GM23338 (cell line): ENCODE results near the gene DHFR. TPM values are rescaled to one million over a fixed set of nuclear protein-coding genes. Genes with fewer than 3 reads are reported as not detected.

ENCODE experiments used
- ATAC-seq: fragments of 200-7000 bp; cut with Tn5 transposase; 3 replicates; pipeline ENCODE4 v1.9.1; 2020
- DNase-seq: peaks from one replicate; pipeline ENCODE4 v3.0.0-alpha.2; 2015; ENCODE audit warnings: low spot score
- H2AFZ ChIP-seq: fragments of 200-600 bp; sonication (generic); 2 replicates; pipeline ENCODE4 v1.8.0; 2016; ENCODE audit warnings: antibody characterized with exemption, mild to moderate bottlenecking, moderate library complexity
- H3F3A ChIP-seq: fragments of 200-600 bp; sonication (generic); replicated peaks from 2 replicates; pipeline ENCODE4 v1.8.0; 2017; ENCODE audit warnings: antibody characterized with exemption, mixed run types, low read depth
- H3K27ac ChIP-seq: fragments of 200-600 bp; sonication (generic); 2 replicates; pipeline ENCODE4 v1.6.1; 2016; ENCODE audit warnings: low read depth
- H3K27me3 ChIP-seq: fragments of 200-600 bp; sonication (generic); 2 replicates; pipeline ENCODE4 v1.8.0; 2016; ENCODE audit warnings: mild to moderate bottlenecking, mixed run types, moderate library complexity; ENCODE audit not compliant: insufficient read depth
- H3K36me3 ChIP-seq: fragments of 200-600 bp; sonication (generic); 2 replicates; pipeline ENCODE4 v1.8.0; 2016; ENCODE audit warnings: mild to moderate bottlenecking; ENCODE audit not compliant: insufficient read depth
- H3K4me1 ChIP-seq: fragments of 200-600 bp; sonication (generic); 2 replicates; pipeline ENCODE4 v1.8.0; 2016; ENCODE audit warnings: mild to moderate bottlenecking, moderate library complexity; ENCODE audit not compliant: insufficient read depth
- H3K4me2 ChIP-seq: fragments of 200-600 bp; sonication (generic); 2 replicates; pipeline ENCODE4 v1.7.1; 2017; ENCODE audit warnings: mixed run types
- H3K4me3 ChIP-seq: fragments of 200-600 bp; sonication (generic); 2 replicates; pipeline ENCODE4 v1.6.1; 2016; ENCODE audit warnings: mixed run types
- H3K79me2 ChIP-seq: fragments of 200-600 bp; sonication (generic); replicated peaks from 2 replicates; pipeline ENCODE4 v1.8.0; 2017; ENCODE audit warnings: mild to moderate bottlenecking; ENCODE audit not compliant: insufficient read depth
- H3K9me2 ChIP-seq: fragments of 200-600 bp; sonication (generic); 2 replicates; pipeline ENCODE4 v1.8.0; 2017; ENCODE audit not compliant: insufficient read depth
- H4K20me1 ChIP-seq: fragments of 200-600 bp; sonication (generic); replicated peaks from 2 replicates; pipeline ENCODE4 v1.8.0; 2017; ENCODE audit warnings: mild to moderate bottlenecking; ENCODE audit not compliant: insufficient read depth
- H3K27ac Mint-ChIP-seq: 2 replicates; pipeline ENCODE4 v1.8.0; 2020; ENCODE audit warnings: inconsistent platforms, mild to moderate bottlenecking, moderate library complexity, mixed read lengths
- H3K27me3 Mint-ChIP-seq: 3 replicates; pipeline ENCODE4 v1.8.0; 2022; ENCODE audit warnings: low read depth, mild to moderate bottlenecking, moderate library complexity, mixed read lengths, inconsistent platforms; ENCODE audit not compliant: insufficient read depth, poor library complexity
- H3K36me3 Mint-ChIP-seq: 3 replicates; pipeline ENCODE4 v1.8.0; 2021; ENCODE audit warnings: low read depth, mild to moderate bottlenecking, inconsistent platforms, moderate library complexity, mixed read lengths
- H3K4me1 Mint-ChIP-seq: 3 replicates; pipeline ENCODE4 v1.8.0; 2020; ENCODE audit warnings: mild to moderate bottlenecking, inconsistent platforms, mixed read lengths
- H3K4me3 Mint-ChIP-seq: 3 replicates; pipeline ENCODE4 v1.8.0; 2021; ENCODE audit warnings: moderate library complexity, mild to moderate bottlenecking, inconsistent platforms, mixed read lengths
- H3K9me3 Mint-ChIP-seq: 3 replicates; pipeline ENCODE4 v1.8.0; 2020; ENCODE audit warnings: moderate library complexity, mild to moderate bottlenecking, inconsistent platforms, mixed read lengths
- CREB1 ChIP-seq: fragments of 250-450 bp; sonication (Bioruptor Pico); IDR thresholded peaks from 2 replicates; pipeline ENCODE4 v1.5.0; 2020; ENCODE audit warnings: low read depth, mild to moderate bottlenecking, moderate library complexity
- EZH2 ChIP-seq: fragments of 200-600 bp; sonication (generic); IDR thresholded peaks from one replicate; pipeline ENCODE4 v1.8.0; 2017; ENCODE audit warnings: antibody characterized with exemption, mild to moderate bottlenecking, low read depth; ENCODE audit not compliant: unreplicated experiment
- POLR2AphosphoS5 ChIP-seq: IDR thresholded peaks from 2 replicates; pipeline ENCODE4 v1.6.1; 2016; ENCODE audit warnings: antibody characterized with exemption, low read depth
- REST ChIP-seq: IDR thresholded peaks from one replicate; pipeline ENCODE4 v1.6.1; 2018; ENCODE audit warnings: antibody characterized with exemption; ENCODE audit not compliant: unreplicated experiment
- ZNF331 ChIP-seq: fragments of 250-450 bp; sonication (Bioruptor Pico); IDR thresholded peaks from 2 replicates; pipeline ENCODE4 v1.5.0; 2020; ENCODE audit warnings: low read depth, mild to moderate bottlenecking, moderate library complexity
- ZNF462 ChIP-seq: fragments of 250-450 bp; sonication (Bioruptor Pico); IDR thresholded peaks from 2 replicates; pipeline ENCODE4 v1.5.0; 2020; ENCODE audit warnings: mild to moderate bottlenecking, moderate library complexity
- polyA plus RNA-seq: library from polyadenylated mRNA; unstranded; fragments of >200 nt; fragmentation: Nextera tagmentation; extraction: Ambion mirVana; gene quantifications from 2 replicates; pipeline ENCODE4 v1.2.1, GENCODE V29; 2016
- total RNA-seq: library from RNA; depleted of rRNA; stranded (reverse); fragments of >200 nt; shearing (Covaris generic); gene quantifications from 2 replicates; pipeline ENCODE4 v1.2.3, GENCODE V29; 2014
- TF ChIP-seq, protein P1 (sequence below), 2 experiments: fragments of 200-600 bp in 1 of 2; sonication (generic) in 1 of 2; conservative IDR thresholded peaks; 2 replicates each; pipeline versions ENCODE4 v1.5.1 to v1.6.1; 2016 to 2017; ENCODE audit warnings: antibody characterized with exemption in 2 of 2, low read depth in 2 of 2, mild to moderate bottlenecking in 2 of 2, moderate library complexity in 1 of 2
- TF ChIP-seq, protein P2 (sequence below): IDR thresholded peaks from 2 replicates; pipeline ENCODE4 v1.6.1; 2016; ENCODE audit warnings: antibody characterized with exemption

DHFR gene
- total and polyA plus RNA-seq, 2 experiments from 2014 or later: 56.2 to 95.6 TPM

DNA sequence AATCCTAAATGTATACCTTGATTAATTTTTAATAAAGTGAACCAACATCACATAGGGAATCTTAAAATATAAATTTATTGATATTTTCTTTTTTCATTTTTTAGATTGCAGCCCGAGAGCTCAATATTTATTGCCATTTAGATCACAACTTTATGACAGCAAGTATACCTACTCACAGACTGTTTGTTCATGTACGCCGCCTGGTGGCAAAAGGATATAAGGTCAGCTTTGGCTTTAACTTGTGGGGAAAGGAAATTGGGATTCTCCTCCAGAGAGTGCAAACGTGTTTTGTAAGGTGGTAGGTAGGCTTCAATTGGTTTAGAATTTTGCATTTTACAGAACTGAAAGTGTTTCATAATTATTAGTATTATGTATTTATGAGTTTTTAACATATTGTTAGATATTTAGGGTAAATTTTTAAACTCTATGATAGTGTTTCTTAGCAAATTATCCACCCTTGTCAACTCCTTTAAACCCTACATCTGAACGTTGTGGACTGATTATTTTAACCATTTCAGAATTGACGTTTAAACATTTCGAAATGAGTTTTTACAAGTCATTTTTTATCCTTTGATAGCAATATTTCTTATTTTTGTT, 17.5 kb upstream of the DHFR start:
- Histone ChIP-seq H3K4me2 (no peak overlapping the region), H4K20me1 (no peaks in the 10 kb centered on the region), H2AFZ (no peak overlapping the region), H3K4me3 (no peak overlapping the region), H3K36me3 (peaks cover 6% of the 10 kb centered on the region; the same call in 1 of the 2 replicates), H3K9me2 (no peaks in the 10 kb centered on the region), H3F3A (no peaks in the 10 kb centered on the region), H3K4me1 (no peaks in the 10 kb centered on the region), H3K27ac (no peak overlapping the region), H3K27me3 (no peaks in the 10 kb centered on the region), H3K79me2 (no peaks in the 10 kb centered on the region)
- DNase-seq (peak; percentile 89), ATAC-seq (peak; percentile 80)
- Mint-ChIP-seq H3K9me3 (no peaks in the 10 kb centered on the region), H3K36me3 (peaks cover 50% of the 10 kb centered on the region), H3K27ac (no peak overlapping the region), H3K4me3 (no peak overlapping the region), H3K27me3 (no peaks in the 10 kb centered on the region), H3K4me1 (no peaks in the 10 kb centered on the region)
- TF ChIP-seq ZNF462 (CRISPR knock-in tag): no peak
- no peak for TF ChIP-seq POLR2AphosphoS5
- TF ChIP-seq, protein P1, sequence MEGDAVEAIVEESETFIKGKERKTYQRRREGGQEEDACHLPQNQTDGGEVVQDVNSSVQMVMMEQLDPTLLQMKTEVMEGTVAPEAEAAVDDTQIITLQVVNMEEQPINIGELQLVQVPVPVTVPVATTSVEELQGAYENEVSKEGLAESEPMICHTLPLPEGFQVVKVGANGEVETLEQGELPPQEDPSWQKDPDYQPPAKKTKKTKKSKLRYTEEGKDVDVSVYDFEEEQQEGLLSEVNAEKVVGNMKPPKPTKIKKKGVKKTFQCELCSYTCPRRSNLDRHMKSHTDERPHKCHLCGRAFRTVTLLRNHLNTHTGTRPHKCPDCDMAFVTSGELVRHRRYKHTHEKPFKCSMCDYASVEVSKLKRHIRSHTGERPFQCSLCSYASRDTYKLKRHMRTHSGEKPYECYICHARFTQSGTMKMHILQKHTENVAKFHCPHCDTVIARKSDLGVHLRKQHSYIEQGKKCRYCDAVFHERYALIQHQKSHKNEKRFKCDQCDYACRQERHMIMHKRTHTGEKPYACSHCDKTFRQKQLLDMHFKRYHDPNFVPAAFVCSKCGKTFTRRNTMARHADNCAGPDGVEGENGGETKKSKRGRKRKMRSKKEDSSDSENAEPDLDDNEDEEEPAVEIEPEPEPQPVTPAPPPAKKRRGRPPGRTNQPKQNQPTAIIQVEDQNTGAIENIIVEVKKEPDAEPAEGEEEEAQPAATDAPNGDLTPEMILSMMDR (conservative IDR thresholded peaks at IDR 0.05; ENCODE audit: low read depth in 2 of 2): peak; percentile 88 to 93
- TF ChIP-seq, protein P2, sequence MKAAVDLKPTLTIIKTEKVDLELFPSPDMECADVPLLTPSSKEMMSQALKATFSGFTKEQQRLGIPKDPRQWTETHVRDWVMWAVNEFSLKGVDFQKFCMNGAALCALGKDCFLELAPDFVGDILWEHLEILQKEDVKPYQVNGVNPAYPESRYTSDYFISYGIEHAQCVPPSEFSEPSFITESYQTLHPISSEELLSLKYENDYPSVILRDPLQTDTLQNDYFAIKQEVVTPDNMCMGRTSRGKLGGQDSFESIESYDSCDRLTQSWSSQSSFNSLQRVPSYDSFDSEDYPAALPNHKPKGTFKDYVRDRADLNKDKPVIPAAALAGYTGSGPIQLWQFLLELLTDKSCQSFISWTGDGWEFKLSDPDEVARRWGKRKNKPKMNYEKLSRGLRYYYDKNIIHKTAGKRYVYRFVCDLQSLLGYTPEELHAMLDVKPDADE: no peak
- TF ChIP-seq ZNF331 (CRISPR knock-in tag): no peak
- TF ChIP-seq CREB1 (CRISPR knock-in tag): no peak
- no peak for TF ChIP-seq EZH2
- no peak for TF ChIP-seq REST
